SW480 (cell line): Measurements from ENCODE around the gene TBC1D9.

Source experiments
- DNase-seq: peaks from one replicate; pipeline ENCODE4 v3.0.0-alpha.2; 2016; ENCODE audit warnings: low spot score

The TBC1D9 gene

GRCh38 chr4:140690093-140690492, 66.1 kb downstream of the TBC1D9 start:
- DNase-seq, result no peak

- DNase-seq, result no peak
These were observed 66.6 kb downstream of the TBC1D9 start for GRCh38 chr4:140689623-140690022.

GRCh38 chr4:140688711-140689598, 67.2 kb downstream of the TBC1D9 start:
- DNase-seq, result no peak

GRCh38 chr4:140686796-140687195, 69.4 kb downstream of the TBC1D9 start:
- DNase-seq, result no peak

- DNase-seq, result no peak
These were observed 71.9 kb downstream of the TBC1D9 start for GRCh38 chr4:140684314-140684713.

- no peak for DNase-seq
These were observed 75.0 kb downstream of the TBC1D9 start for GRCh38 chr4:140681201-140681600.

GRCh38 chr4:140680686-140681085, 75.5 kb downstream of the TBC1D9 start:
- DNase-seq, result no peak

- no peak for DNase-seq
These were observed 76.6 kb downstream of the TBC1D9 start for GRCh38 chr4:140679576-140679975.

GRCh38 chr4:140675599-140676231, 80.5 kb downstream of the TBC1D9 start:
- no peak for DNase-seq

- DNase-seq, result no peak
These were observed 82.5 kb downstream of the TBC1D9 start for GRCh38 chr4:140673729-140674128.

GRCh38 chr4:140672416-140672815, 83.8 kb downstream of the TBC1D9 start:
- no peak for DNase-seq

- no peak for DNase-seq
These were observed 88.1 kb downstream of the TBC1D9 start for GRCh38 chr4:140668111-140668510.

- no peak for DNase-seq
These were observed 89.1 kb downstream of the TBC1D9 start for GRCh38 chr4:140666889-140667614.

GRCh38 chr4:140662082-140662869, 93.9 kb downstream of the TBC1D9 start:
- no peak for DNase-seq

- DNase-seq, result no peak
These were observed 94.6 kb downstream of the TBC1D9 start for GRCh38 chr4:140661550-140661949.

- no peak for DNase-seq
These were observed 96.1 kb downstream of the TBC1D9 start for GRCh38 chr4:140659943-140660700.

- DNase-seq, result no peak
These were observed 101.7 kb downstream of the TBC1D9 start for GRCh38 chr4:140654495-140654814.

- DNase-seq, result no peak
These were observed 102.3 kb downstream of the TBC1D9 start for GRCh38 chr4:140653718-140654494.

- DNase-seq, result no peak
These were observed 103.6 kb downstream of the TBC1D9 start for GRCh38 chr4:140652601-140653000.

GRCh38 chr4:140648716-140649308, 107.4 kb downstream of the TBC1D9 start:
- no peak for DNase-seq
